ENCODE results near the gene CTNNB1. TPM values are rescaled to one million over a fixed set of nuclear protein-coding genes. Genes with fewer than 3 reads are reported as not detected.

CTNNB1 gene
- total and polyA plus RNA-seq, 5 donors from 2014 or later: 46.6 to 177 (median 47.9) TPM

GRCh38 chr3:41193794-41194539, 5.3 kb upstream of the CTNNB1 start:
- H3K4me3 ChIP-seq (ENCODE audit: low read depth, low read length): no peak overlapping the region
- no peaks in the 10 kb centered on the region for H3K36me3 Mint-ChIP-seq
- no peaks in the 10 kb centered on the region for H3K9me3 Mint-ChIP-seq
- H3K27ac Mint-ChIP-seq: no peak overlapping the region
- H3K4me1 ChIP-seq (ENCODE audit: control insufficient read depth, insufficient read depth, low read length, poor library complexity, severe bottlenecking): peaks cover 3% of the 10 kb centered on the region
- peak overlapping the region in 1 of 4 donors; percentile 3 for H3K4me3 Mint-ChIP-seq
- no peak for DNase-seq
- no peaks in the 10 kb centered on the region for H3K36me3 ChIP-seq (ENCODE audit: control insufficient read depth, insufficient read depth, low read length)
- no peak overlapping the region for H3K27ac ChIP-seq (ENCODE audit: insufficient read depth, low read length, poor library complexity, severe bottlenecking)
- ATAC-seq (ENCODE audit: low read depth in 2 of 2): no peak
- H3K4me1 Mint-ChIP-seq: peaks cover 0 to 7% (median 3%) of the 10 kb centered on the region in 4 donors
- H3K27me3 ChIP-seq (ENCODE audit: control insufficient read depth, insufficient read depth, low read length): peaks cover 16% of the 10 kb centered on the region
- no peaks in the 10 kb centered on the region for H3K9me3 ChIP-seq (ENCODE audit: control insufficient read depth in 2 of 2, low read length in 2 of 2)
- peaks cover 40% of the 10 kb centered on the region for H3K27me3 Mint-ChIP-seq

- Histone ChIP-seq H3K9me3 (ENCODE audit: control insufficient read depth in 2 of 2, low read length in 2 of 2) (no peaks in the 10 kb centered on the region), H3K4me3 (ENCODE audit: low read depth, low read length) (no peak overlapping the region), H3K4me1 (ENCODE audit: control insufficient read depth, insufficient read depth, low read length, poor library complexity, severe bottlenecking) (peaks cover 3% of the 10 kb centered on the region), H3K36me3 (ENCODE audit: control insufficient read depth, insufficient read depth, low read length) (no peaks in the 10 kb centered on the region), H3K27me3 (ENCODE audit: control insufficient read depth, insufficient read depth, low read length) (peaks cover 16% of the 10 kb centered on the region), H3K27ac (ENCODE audit: insufficient read depth, low read length, poor library complexity, severe bottlenecking) (no peak overlapping the region)
- H3K9me3 Mint-ChIP-seq: no peaks in the 10 kb centered on the region
- DNase-seq: no peak
- peak overlapping the region in 1 of 4 donors; percentile 3 for H3K4me3 Mint-ChIP-seq
- no peak overlapping the region for H3K27ac Mint-ChIP-seq
- H3K36me3 Mint-ChIP-seq: no peaks in the 10 kb centered on the region
- peaks cover 0 to 7% (median 1%) of the 10 kb centered on the region in 4 donors for H3K4me1 Mint-ChIP-seq
- ATAC-seq (ENCODE audit: low read depth in 2 of 2): no peak
- peaks cover 40% of the 10 kb centered on the region for H3K27me3 Mint-ChIP-seq
Measured at GRCh38 chr3:41194701-41195100, 4.6 kb upstream of the CTNNB1 start.

- H3K27me3 ChIP-seq (ENCODE audit: control insufficient read depth, insufficient read depth, low read length): peaks cover 16% of the 10 kb centered on the region
- Mint-ChIP-seq H3K27me3 (peaks cover 35% of the 10 kb centered on the region), H3K9me3 (no peaks in the 10 kb centered on the region), H3K36me3 (no peaks in the 10 kb centered on the region), H3K27ac (no peak overlapping the region), H3K4me3 (peak overlapping the region in 1 of 4 donors; percentile 11), H3K4me1 (peaks cover 4 to 9% (median 7%) of the 10 kb centered on the region in 4 donors)
- peaks cover 10% of the 10 kb centered on the region for H3K4me1 ChIP-seq (ENCODE audit: control insufficient read depth, insufficient read depth, low read length, poor library complexity, severe bottlenecking)
- H3K9me3 ChIP-seq (ENCODE audit: control insufficient read depth in 2 of 2, low read length in 2 of 2): no peaks in the 10 kb centered on the region
- ATAC-seq (ENCODE audit: low read depth in 2 of 2): no peak
- H3K4me3 ChIP-seq (ENCODE audit: low read depth, low read length): no peak overlapping the region
- no peak for DNase-seq
- H3K27ac ChIP-seq (ENCODE audit: insufficient read depth, low read length, poor library complexity, severe bottlenecking): no peak overlapping the region
- no peaks in the 10 kb centered on the region for H3K36me3 ChIP-seq (ENCODE audit: control insufficient read depth, insufficient read depth, low read length)
Measured at GRCh38 chr3:41195946-41196345, 3.4 kb upstream of the CTNNB1 start.

GRCh38 chr3:41196499-41197410, 2.5 kb upstream of the CTNNB1 start:
- ATAC-seq (ENCODE audit: low read depth in 2 of 2) (no peak), DNase-seq (no peak)
- no peaks in the 10 kb centered on the region for H3K9me3 Mint-ChIP-seq
- H3K27ac ChIP-seq (ENCODE audit: insufficient read depth, low read length, poor library complexity, severe bottlenecking): no peak overlapping the region
- H3K4me3 Mint-ChIP-seq: peak overlapping the region in 1 of 4 donors; percentile 11
- H3K4me1 ChIP-seq (ENCODE audit: control insufficient read depth, insufficient read depth, low read length, poor library complexity, severe bottlenecking): peaks cover 18% of the 10 kb centered on the region
- no peaks in the 10 kb centered on the region for H3K36me3 ChIP-seq (ENCODE audit: control insufficient read depth, insufficient read depth, low read length)
- H3K27me3 ChIP-seq (ENCODE audit: control insufficient read depth, insufficient read depth, low read length): peaks cover 13% of the 10 kb centered on the region
- H3K36me3 Mint-ChIP-seq: no peaks in the 10 kb centered on the region
- H3K9me3 ChIP-seq (ENCODE audit: control insufficient read depth in 2 of 2, low read length in 2 of 2): no peaks in the 10 kb centered on the region
- no peak overlapping the region for H3K27ac Mint-ChIP-seq
- peaks cover 9 to 15% (median 11%) of the 10 kb centered on the region in 4 donors for H3K4me1 Mint-ChIP-seq
- no peak overlapping the region for H3K4me3 ChIP-seq (ENCODE audit: low read depth, low read length)
- H3K27me3 Mint-ChIP-seq: peaks cover 32% of the 10 kb centered on the region

- no peaks in the 10 kb centered on the region for H3K36me3 ChIP-seq (ENCODE audit: control insufficient read depth, insufficient read depth, low read length)
- H3K4me1 ChIP-seq (ENCODE audit: control insufficient read depth, insufficient read depth, low read length, poor library complexity, severe bottlenecking): peaks cover 30% of the 10 kb centered on the region
- H3K27ac ChIP-seq (ENCODE audit: insufficient read depth, low read length, poor library complexity, severe bottlenecking): no peak overlapping the region
- peaks cover 13% of the 10 kb centered on the region for H3K27me3 ChIP-seq (ENCODE audit: control insufficient read depth, insufficient read depth, low read length)
- H3K36me3 Mint-ChIP-seq: no peaks in the 10 kb centered on the region
- DNase-seq: no peak
- peak overlapping the region; percentile 90 to 96 (median 94) for H3K4me3 Mint-ChIP-seq
- H3K4me1 Mint-ChIP-seq: peaks cover 20 to 28% (median 24%) of the 10 kb centered on the region in 4 donors
- H3K9me3 Mint-ChIP-seq: no peaks in the 10 kb centered on the region
- no peaks in the 10 kb centered on the region for H3K9me3 ChIP-seq (ENCODE audit: control insufficient read depth in 2 of 2, low read length in 2 of 2)
- peak overlapping the region; percentile 64 for H3K4me3 ChIP-seq (ENCODE audit: low read depth, low read length)
- H3K27me3 Mint-ChIP-seq: peaks cover 32% of the 10 kb centered on the region
- ATAC-seq (ENCODE audit: low read depth in 2 of 2): no peak
- peak overlapping the region in 1 of 3 donors; percentile 85 for H3K27ac Mint-ChIP-seq
Measured at GRCh38 chr3:41198046-41198445, 1.3 kb upstream of the CTNNB1 start.

GRCh38 chr3:41198526-41198925, 779 bp upstream of the CTNNB1 start:
- peak in 2 of 3 donors; percentile 22 to 36 for DNase-seq
- Histone ChIP-seq H3K27ac (ENCODE audit: insufficient read depth, low read length, poor library complexity, severe bottlenecking) (peak overlapping the region; percentile 88), H3K9me3 (ENCODE audit: control insufficient read depth in 2 of 2, low read length in 2 of 2) (no peaks in the 10 kb centered on the region), H3K27me3 (ENCODE audit: control insufficient read depth, insufficient read depth, low read length) (peaks cover 13% of the 10 kb centered on the region), H3K36me3 (ENCODE audit: control insufficient read depth, insufficient read depth, low read length) (no peaks in the 10 kb centered on the region), H3K4me3 (ENCODE audit: low read depth, low read length) (peak overlapping the region; percentile 64), H3K4me1 (ENCODE audit: control insufficient read depth, insufficient read depth, low read length, poor library complexity, severe bottlenecking) (peaks cover 35% of the 10 kb centered on the region)
- H3K27me3 Mint-ChIP-seq: peaks cover 32% of the 10 kb centered on the region
- H3K4me1 Mint-ChIP-seq: peaks cover 23 to 32% (median 29%) of the 10 kb centered on the region in 4 donors
- ATAC-seq (ENCODE audit: low read depth in 2 of 2): no peak
- peak overlapping the region; percentile 90 to 96 (median 94) for H3K4me3 Mint-ChIP-seq
- peak overlapping the region; percentile 56 to 85 (median 72) for H3K27ac Mint-ChIP-seq
- no peaks in the 10 kb centered on the region for H3K36me3 Mint-ChIP-seq
- H3K9me3 Mint-ChIP-seq: no peaks in the 10 kb centered on the region

GRCh38 chr3:41199866-41200668, 762 bp downstream of the CTNNB1 start:
- H3K4me1 ChIP-seq (ENCODE audit: control insufficient read depth, insufficient read depth, low read length, poor library complexity, severe bottlenecking): peaks cover 47% of the 10 kb centered on the region
- peaks cover 13% of the 10 kb centered on the region for H3K27me3 ChIP-seq (ENCODE audit: control insufficient read depth, insufficient read depth, low read length)
- ATAC-seq (ENCODE audit: low read depth in 2 of 2) (peak; percentile 8 to 9), DNase-seq (peak; percentile 42 to 57 (median 42))
- Mint-ChIP-seq H3K27me3 (peaks cover 20% of the 10 kb centered on the region), H3K4me3 (peak overlapping the region; percentile 94 to 97 (median 96)), H3K9me3 (no peaks in the 10 kb centered on the region), H3K36me3 (no peaks in the 10 kb centered on the region), H3K4me1 (peaks cover 35 to 48% (median 41%) of the 10 kb centered on the region in 4 donors), H3K27ac (peak overlapping the region; percentile 92 to 94 (median 93))
- H3K4me3 ChIP-seq (ENCODE audit: low read depth, low read length): peak overlapping the region; percentile 89
- H3K36me3 ChIP-seq (ENCODE audit: control insufficient read depth, insufficient read depth, low read length): no peaks in the 10 kb centered on the region
- H3K9me3 ChIP-seq (ENCODE audit: control insufficient read depth in 2 of 2, low read length in 2 of 2): no peaks in the 10 kb centered on the region
- H3K27ac ChIP-seq (ENCODE audit: insufficient read depth, low read length, poor library complexity, severe bottlenecking): peak overlapping the region; percentile 88

Data from CD4-positive, CD25-positive, alpha-beta regulatory T cell (primary cell).